HG03439 (cell line): ENCODE data around the gene GPC6.
"Not testable (repeated sequence)": the region's sequence is repeated elsewhere in the genome, so short reads cannot be mapped to it uniquely, and the experiment has no call there.

Experiments
- ATAC-seq: cut with Tn5 transposase; IDR thresholded peaks from one replicate; pipeline ENCODE4 v1.9.1; 2021; ENCODE audit warnings: mild to moderate bottlenecking, moderate library complexity; ENCODE audit not compliant: unreplicated experiment

The GPC6 gene

DNA sequence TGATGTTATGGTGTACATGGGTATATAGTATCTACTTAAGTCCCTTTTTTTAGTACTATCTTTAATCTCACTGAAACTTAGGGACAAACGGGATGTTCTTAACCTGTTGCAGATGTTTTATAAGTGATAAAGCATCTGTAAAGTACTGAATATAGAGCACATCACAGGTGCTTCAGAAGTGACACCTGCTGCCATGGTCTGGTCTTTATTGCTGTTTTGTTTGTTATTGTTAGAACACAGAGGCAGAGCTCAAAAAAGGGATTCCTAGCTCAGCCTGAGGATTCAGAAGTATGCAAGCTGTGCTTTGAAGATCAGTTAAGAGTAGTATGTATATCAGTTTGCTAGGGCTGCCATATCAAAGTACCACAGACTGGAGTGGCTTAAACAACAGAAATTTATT lies 1033.4 kb downstream of the GPC6 start:
- ATAC-seq: no peak

DNA sequence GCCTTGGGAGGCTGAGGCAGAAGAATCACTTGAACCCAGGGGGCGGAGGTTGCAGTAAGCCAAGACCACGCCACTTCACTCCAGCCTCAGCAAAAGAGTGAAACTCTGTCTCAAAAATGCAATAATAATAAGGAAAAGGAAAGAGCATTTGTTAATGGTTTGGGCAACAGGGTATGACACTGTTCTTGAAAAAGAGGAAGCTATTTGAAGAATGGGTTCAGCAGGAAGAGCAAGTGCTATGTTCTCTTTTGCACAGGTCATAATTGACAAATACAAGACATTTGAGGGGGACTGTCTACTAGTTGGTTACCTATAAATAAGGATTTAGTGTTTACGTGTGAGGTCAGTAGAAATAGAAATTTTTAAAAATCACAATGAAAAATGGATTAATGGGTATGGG lies 1034.6 kb downstream of the GPC6 start:
- ATAC-seq: no peak

GRCh38 chr13:94263038-94263437 lies 1036.4 kb downstream of the GPC6 start:
- no peak for ATAC-seq

- no peak for ATAC-seq
Observed at GRCh38 chr13:94267581-94268366, 1041.2 kb downstream of the GPC6 start.

GRCh38 chr13:94268661-94269060 lies 1042.1 kb downstream of the GPC6 start:
- ATAC-seq: no peak

- ATAC-seq: no peak
Observed at GRCh38 chr13:94269557-94269956, 1043.0 kb downstream of the GPC6 start.

DNA sequence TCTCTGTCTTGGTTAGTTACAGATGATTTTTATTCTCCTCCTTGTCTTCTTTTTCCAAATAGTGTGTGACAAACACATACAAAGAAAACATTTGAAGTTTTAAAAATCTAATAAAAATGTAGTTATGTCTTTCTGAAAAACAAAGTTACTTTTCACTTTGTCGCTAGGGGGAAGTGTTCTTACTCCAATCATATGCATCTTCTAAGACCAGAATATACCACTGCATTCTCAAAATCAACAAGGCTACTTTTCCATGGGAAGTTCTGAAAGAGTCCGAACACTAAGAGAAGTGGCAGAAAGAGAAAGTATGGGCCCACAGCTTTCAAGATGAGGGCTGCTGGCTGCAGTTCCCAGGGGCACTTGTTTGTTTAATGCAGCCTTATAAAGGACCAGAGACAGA lies 1043.9 kb downstream of the GPC6 start:
- no peak for ATAC-seq

DNA sequence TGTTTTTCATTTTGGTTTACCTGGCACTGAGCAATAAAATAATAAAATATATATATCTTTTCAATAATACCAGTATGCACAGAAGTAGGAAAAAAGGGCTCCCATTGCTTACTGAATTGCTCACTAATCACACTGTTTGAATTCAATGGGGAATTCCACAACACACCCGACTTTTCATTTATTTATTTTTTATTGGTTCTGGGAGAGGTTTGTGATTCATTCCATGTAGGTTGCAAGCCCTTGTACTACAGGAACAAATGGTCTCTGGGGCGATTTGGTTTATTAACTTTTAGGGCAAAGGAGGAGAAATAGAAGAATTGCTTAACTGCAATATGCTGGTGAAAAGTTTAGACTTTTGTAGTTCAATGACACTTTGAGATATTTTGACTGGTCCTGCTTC lies 1045.4 kb downstream of the GPC6 start:
- no peak for ATAC-seq

DNA sequence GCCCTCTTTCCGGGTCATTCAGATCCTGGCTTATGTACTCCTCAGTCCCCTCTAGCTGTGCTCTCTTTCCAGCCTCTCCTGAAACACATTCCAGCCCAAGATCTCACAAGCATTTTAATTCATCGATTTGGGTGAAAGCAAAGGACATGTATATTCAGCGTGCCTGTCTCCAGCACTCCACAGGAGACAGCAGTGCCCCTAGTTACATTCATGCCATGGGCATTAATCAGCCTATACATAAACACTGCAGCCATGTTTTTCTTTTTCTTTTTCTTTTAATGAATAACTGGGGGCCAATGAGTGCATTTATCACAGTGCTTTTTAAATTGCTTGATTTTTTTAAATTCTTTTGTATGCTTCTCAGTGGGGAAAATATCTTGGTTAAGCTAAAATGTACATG lies 1053.7 kb downstream of the GPC6 start:
- ATAC-seq: no peak

DNA sequence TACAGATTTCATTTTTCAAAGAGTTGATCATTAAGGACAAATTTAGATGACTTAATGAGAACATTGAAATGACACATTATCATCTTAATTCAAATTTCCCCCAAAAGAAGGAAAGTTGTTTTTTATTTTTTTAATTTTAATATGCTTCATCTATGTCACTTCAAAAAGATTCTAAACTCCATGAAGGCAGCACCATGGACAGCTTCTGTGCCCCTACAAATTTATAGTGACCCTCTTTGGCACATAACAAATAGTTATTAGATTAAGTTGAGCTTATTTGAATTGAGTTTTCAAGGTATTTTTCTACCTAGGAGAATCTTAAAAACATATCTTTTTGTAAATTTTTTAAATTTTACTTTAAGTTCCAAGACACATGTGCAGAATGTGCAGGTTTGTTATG lies 1054.2 kb downstream of the GPC6 start:
- no peak for ATAC-seq

DNA sequence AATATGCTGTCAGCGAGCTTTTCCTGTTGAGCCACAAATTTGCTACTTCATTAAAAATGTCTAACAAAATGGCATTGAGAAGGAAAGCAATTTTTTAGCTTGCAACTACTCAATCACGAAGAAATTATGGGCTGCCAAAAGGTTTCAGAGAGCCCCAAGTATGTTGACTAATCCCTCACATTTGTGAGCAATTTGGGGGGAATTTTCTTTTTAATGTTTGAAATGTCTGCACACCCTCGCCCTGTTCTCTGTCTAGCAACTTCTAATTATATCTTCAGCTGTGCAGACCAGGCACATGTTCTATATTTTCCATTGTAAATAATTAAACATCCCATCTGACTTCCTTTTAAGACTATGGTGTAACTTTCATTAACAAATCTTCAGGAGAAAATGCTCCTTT lies 1060.0 kb downstream of the GPC6 start:
- ATAC-seq: no peak

DNA sequence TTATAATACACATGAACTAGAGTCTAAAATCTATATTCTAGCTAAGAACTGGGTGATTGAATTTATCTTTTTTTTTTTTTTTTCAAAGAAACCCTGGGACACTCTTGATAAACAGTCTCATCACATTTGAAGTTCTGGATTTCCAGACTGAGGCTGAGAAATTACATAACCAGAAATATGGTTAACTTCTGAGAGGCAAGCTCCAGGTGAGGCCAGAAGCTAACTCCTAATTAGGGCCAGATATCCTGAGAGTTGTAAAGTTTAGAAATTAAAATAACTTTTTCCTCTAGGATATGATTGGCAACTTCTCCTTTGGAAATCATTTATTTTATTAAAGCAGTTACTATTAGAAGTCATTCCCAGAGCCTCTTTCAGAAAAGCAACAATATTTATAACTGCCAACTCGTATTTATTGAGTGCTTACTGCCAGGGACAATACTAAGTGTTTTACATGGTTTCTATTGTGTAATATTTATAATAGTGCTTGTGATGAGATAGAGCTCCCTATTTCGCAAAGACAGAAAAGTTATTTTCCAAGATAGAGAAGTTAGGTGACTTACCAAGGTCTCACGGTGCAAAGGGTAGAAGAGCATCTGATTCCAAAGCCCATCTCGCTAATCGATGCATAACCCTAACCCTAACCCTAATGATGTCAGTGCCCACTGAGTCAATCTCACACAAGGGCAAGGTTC lies 1065.2 kb downstream of the GPC6 start:
- no peak for ATAC-seq

- no peak for ATAC-seq
Observed at GRCh38 chr13:94292323-94292640, 1065.7 kb downstream of the GPC6 start.

DNA sequence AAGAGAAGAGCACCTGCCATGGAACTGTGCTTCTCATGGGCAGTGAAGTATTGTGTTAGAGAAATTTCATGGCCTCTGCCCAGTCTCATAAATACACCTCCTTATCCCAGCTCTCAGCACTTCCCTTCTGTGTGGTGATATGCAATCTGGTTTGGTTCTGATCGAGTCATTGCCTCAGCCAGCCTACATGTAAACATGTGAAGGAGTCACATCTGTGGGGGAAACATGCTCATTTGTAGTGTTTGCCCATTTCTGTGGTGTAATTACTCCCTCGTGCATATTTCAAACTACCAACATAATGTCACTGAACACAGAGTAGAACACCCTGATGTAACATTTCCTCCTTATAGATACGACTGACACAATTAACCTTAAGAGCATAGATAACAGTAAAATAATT lies 1069.9 kb downstream of the GPC6 start:
- ATAC-seq: no peak

- no peak for ATAC-seq
Observed at GRCh38 chr13:94298346-94298745, 1071.7 kb downstream of the GPC6 start.

- no peak for ATAC-seq
Observed at GRCh38 chr13:94300401-94300800, 1073.8 kb downstream of the GPC6 start.

GRCh38 chr13:94301487-94301886 lies 1074.9 kb downstream of the GPC6 start:
- ATAC-seq: no peak

DNA sequence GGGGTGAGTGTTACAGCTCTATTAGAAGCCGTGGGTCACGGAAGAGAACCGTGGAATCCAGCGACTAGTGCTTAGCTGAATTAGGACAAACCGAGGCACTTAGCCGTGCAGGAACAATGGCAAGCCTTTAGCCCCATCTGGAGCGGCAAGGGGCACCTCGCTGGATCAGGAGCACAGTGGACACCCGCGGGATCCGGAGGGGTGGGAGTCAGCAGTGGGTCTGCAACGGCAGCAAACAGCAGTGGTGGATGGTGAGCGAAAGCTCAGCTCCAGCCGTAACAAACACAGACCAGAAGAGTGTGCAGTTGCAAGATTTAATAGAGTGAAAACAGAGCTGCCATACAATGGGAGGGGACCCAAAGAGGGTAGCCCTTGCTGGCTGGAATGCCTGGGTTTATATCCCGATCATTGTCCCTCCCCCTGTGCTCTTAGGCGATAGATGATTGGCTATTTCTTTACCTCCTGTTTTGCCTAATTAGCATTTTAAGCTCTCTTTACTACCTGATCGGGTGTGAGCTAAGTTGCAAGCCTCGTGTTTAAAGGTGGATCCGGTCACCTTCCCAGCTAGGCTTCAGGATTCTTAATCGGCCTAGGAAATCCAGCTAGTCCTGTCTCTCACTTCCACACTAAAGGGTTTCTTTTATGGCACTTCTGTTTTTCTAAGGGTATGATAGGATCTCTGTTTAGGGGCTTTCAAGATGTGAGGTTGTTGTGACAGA lies 1076.4 kb downstream of the GPC6 start:
- ATAC-seq: not testable (repeated sequence)

GRCh38 chr13:94303644-94304174 lies 1077.1 kb downstream of the GPC6 start:
- no peak for ATAC-seq

DNA sequence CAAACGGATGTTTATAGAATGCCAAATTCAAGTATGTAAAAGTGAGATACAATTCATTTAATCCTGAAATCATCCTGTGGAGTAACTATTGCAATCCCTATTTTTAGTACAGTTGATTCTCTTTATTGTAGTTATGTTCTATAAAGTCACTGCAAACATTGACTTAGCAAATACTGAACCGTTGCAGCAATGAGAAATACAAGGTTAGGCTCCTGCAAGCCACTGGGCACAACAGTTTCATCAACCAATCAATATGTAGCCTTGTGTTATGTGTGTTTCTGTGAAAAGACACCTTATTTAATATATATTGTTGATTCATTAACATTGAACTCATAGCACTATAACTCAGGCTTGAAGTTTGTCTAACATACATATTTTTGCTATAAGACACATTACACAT lies 1078.4 kb downstream of the GPC6 start:
- no peak for ATAC-seq

DNA sequence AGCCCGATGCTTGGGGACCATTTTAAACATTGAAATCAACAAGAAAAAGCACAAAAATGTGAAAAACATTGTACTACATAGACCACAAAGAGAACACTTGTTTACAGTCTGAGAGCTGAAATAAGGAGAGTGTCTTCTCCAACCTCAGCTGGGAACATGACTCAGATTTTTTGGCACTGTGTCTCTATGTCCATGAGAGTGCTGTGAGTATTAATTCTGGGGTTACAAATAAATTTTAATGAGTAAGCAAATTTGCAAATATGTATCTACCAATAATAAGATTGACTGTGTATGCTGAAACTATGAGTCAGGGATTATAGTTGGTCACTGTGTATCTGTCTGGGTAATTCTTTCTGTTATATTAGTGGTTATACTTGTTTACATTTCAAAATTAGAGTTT lies 1078.9 kb downstream of the GPC6 start:
- ATAC-seq: no peak

- ATAC-seq: no peak
Observed at GRCh38 chr13:94305934-94306333, 1079.3 kb downstream of the GPC6 start.
